Activated CD4-positive, alpha-beta T cell treated with anti-CD3 and anti-CD28 coated beads, Interleukin-2, amount 50 U/mL, for 48 hours (primary cell): ENCODE results near the gene SIRPB2.

Experiments used
- DNase-seq, 2 experiments: peaks; one replicate each; pipeline ENCODE4 v3.0.0-alpha.2; 2020

Gene SIRPB2

GRCh38 chr20:1469925-1470571, 21.2 kb downstream of the SIRPB2 start:
- peak; percentile 25 to 38 for DNase-seq

- no peak for DNase-seq
Measured at GRCh38 chr20:1469306-1469905, 21.8 kb downstream of the SIRPB2 start.

GRCh38 chr20:1468117-1468624, 23.0 kb downstream of the SIRPB2 start:
- no peak for DNase-seq

- DNase-seq = peak in 1 of 2 experiments; percentile 1
Measured at GRCh38 chr20:1467355-1468116, 23.7 kb downstream of the SIRPB2 start.

GRCh38 chr20:1467082-1467354, 24.2 kb downstream of the SIRPB2 start:
- no peak for DNase-seq

GRCh38 chr20:1466211-1467081, 24.8 kb downstream of the SIRPB2 start, which contains the start of gene NSFL1C:
NSFL1C (minus strand) TSS chr20:1466849; CDS start chr20:1466824, 25 bp downstream.
- DNase-seq = peak; percentile 97

GRCh38 chr20:1465470-1466210, 25.6 kb downstream of the SIRPB2 start:
- no peak for DNase-seq

GRCh38 chr20:1463971-1464570, 27.1 kb downstream of the SIRPB2 start:
- DNase-seq = no peak

- DNase-seq = no peak
Measured at GRCh38 chr20:1462834-1463233, 28.4 kb downstream of the SIRPB2 start.

- DNase-seq = no peak
Measured at GRCh38 chr20:1462001-1462400, 29.2 kb downstream of the SIRPB2 start.

- no peak for DNase-seq
Measured at GRCh38 chr20:1460275-1460674, 30.9 kb downstream of the SIRPB2 start.

GRCh38 chr20:1457992-1458391, 33.2 kb downstream of the SIRPB2 start:
- DNase-seq = no peak

GRCh38 chr20:1456300-1456699, 34.9 kb downstream of the SIRPB2 start:
- DNase-seq = no peak

GRCh38 chr20:1450926-1451491, 40.2 kb downstream of the SIRPB2 start:
- DNase-seq = no peak

GRCh38 chr20:1449370-1449769, 41.9 kb downstream of the SIRPB2 start:
- no peak for DNase-seq

- DNase-seq = no peak
Measured at GRCh38 chr20:1448081-1448620, 43.1 kb downstream of the SIRPB2 start.

GRCh38 chr20:1446536-1446935, 44.7 kb downstream of the SIRPB2 start:
- DNase-seq = no peak

GRCh38 chr20:1443085-1443484, 48.1 kb downstream of the SIRPB2 start:
- no peak for DNase-seq

- DNase-seq = no peak
Measured at GRCh38 chr20:1442304-1442703, 48.9 kb downstream of the SIRPB2 start.

- DNase-seq = no peak
Measured at GRCh38 chr20:1441133-1441532, 50.1 kb downstream of the SIRPB2 start.

GRCh38 chr20:1440024-1440423, 51.2 kb downstream of the SIRPB2 start:
- peak in 1 of 2 experiments; percentile 18 for DNase-seq
